RWPE2 (cell line): ENCODE measurements around the gene TNFSF12.

ENCODE experiments used
- ATAC-seq: fragments of 200-7000 bp; cut with Tn5 transposase; 3 replicates; pipeline ENCODE4 v1.9.1; 2021; ENCODE audit warnings: low read depth
- DNase-seq: peaks from one replicate; pipeline ENCODE4 v3.0.0-alpha.2; 2020; ENCODE audit warnings: low spot score
- H3K27ac ChIP-seq: fragments of 450-650 bp; 2 replicates; pipeline ENCODE4 v1.5.1; 2017; ENCODE audit warnings: mild to moderate bottlenecking; ENCODE audit not compliant: poor library complexity, severe bottlenecking
- H3K27me3 ChIP-seq: fragments of 250-450 bp; sonication (Bioruptor Pico); 2 replicates; pipeline ENCODE4 v1.5.1; 2021; ENCODE audit warnings: mild to moderate bottlenecking, moderate library complexity; ENCODE audit not compliant: insufficient read depth, poor library complexity, severe bottlenecking
- H3K36me3 ChIP-seq: fragments of 250-450 bp; sonication (Bioruptor Pico); 2 replicates; pipeline ENCODE4 v1.5.1; 2020; ENCODE audit warnings: low read depth, mild to moderate bottlenecking, moderate library complexity
- H3K4me1 ChIP-seq: fragments of 250-450 bp; sonication (Bioruptor Pico); 2 replicates; pipeline ENCODE4 v1.5.1; 2021; ENCODE audit warnings: mild to moderate bottlenecking, moderate library complexity; ENCODE audit not compliant: insufficient read depth, poor library complexity, severe bottlenecking
- H3K4me3 ChIP-seq: fragments of 250-450 bp; sonication (Bioruptor Pico); 2 replicates; pipeline ENCODE4 v1.5.1; 2021; ENCODE audit warnings: mild to moderate bottlenecking, moderate library complexity; ENCODE audit not compliant: severe bottlenecking
- H3K9me3 ChIP-seq: fragments of 250-450 bp; sonication (Bioruptor Pico); 2 replicates; pipeline ENCODE4 v1.5.1; 2021; ENCODE audit warnings: mild to moderate bottlenecking, moderate library complexity; ENCODE audit not compliant: severe bottlenecking
- CTCF ChIP-seq: fragments of 450-650 bp; IDR thresholded peaks from one replicate; pipeline ENCODE4 v1.5.1; 2017; ENCODE audit warnings: mild to moderate bottlenecking, moderate library complexity; ENCODE audit not compliant: poor library complexity, severe bottlenecking

The TNFSF12 gene

GRCh38 chr17:7589891-7590691, 41.2 kb downstream of the TNFSF12 start, which contains the start of gene SOX15:
SOX15 (minus strand) TSS chr17:7590094; CDS start chr17:7589676, 418 bp downstream.
- TF ChIP-seq CTCF: no peak
- Histone ChIP-seq H3K36me3 (peaks cover 66% of the 10 kb centered on the region), H3K27me3 (no peaks in the 10 kb centered on the region), H3K9me3 (no peaks in the 10 kb centered on the region), H3K4me1 (peaks cover 17% of the 10 kb centered on the region), H3K4me3 (peak within 1 kb of the TSS; percentile 66), H3K27ac (peak within 1 kb of the TSS; percentile 97)
- ATAC-seq (peak; percentile 43), DNase-seq (peak; percentile 85)

- no peak for TF ChIP-seq CTCF
- no peak overlapping the region for H3K4me3 ChIP-seq
- H3K27me3 ChIP-seq: no peaks in the 10 kb centered on the region
- ATAC-seq (peak; percentile 40), DNase-seq (no peak)
- peaks cover 17% of the 10 kb centered on the region for H3K4me1 ChIP-seq
- peak overlapping the region; percentile 97 for H3K27ac ChIP-seq
- peaks cover 70% of the 10 kb centered on the region for H3K36me3 ChIP-seq
- no peaks in the 10 kb centered on the region for H3K9me3 ChIP-seq
Measured at GRCh38 chr17:7590743-7591142, 41.9 kb downstream of the TNFSF12 start.

DNA sequence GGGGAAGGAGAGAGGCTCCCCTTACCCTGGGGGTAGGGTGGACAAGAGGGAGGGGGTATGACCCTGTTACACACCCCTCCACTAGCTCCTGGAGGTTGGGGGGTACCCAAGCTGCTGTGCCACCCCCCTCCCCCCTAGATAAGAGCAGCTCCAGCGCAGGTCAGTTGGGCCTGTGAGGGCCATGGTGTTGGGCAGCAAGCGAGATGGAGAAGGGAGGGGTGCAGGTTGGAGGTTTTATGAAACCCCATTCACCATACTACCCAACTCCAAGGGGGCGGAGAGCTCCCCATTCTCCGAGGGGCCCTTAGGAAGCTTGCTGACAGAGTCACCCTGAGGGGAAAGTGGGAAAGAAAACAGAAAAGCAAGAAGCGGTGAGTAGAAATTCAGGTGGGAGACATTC, 42.7 kb downstream of the TNFSF12 start:
- TF ChIP-seq CTCF: no peak
- Histone ChIP-seq H3K4me3 (no peak overlapping the region), H3K36me3 (peaks cover 71% of the 10 kb centered on the region), H3K27me3 (no peaks in the 10 kb centered on the region), H3K9me3 (no peaks in the 10 kb centered on the region), H3K27ac (peak overlapping the region; percentile 97), H3K4me1 (peaks cover 17% of the 10 kb centered on the region)
- ATAC-seq (no peak), DNase-seq (no peak)

GRCh38 chr17:7592422-7593021, 43.7 kb downstream of the TNFSF12 start:
- ATAC-seq: no peak

More at GRCh38 chr17:7592422-7593021, 43.7 kb downstream of the TNFSF12 start:
- H3K4me3 ChIP-seq: no peak overlapping the region
- H3K36me3 ChIP-seq: peaks cover 75% of the 10 kb centered on the region
- H3K27ac ChIP-seq: peak overlapping the region; percentile 97
- H3K9me3 ChIP-seq: no peaks in the 10 kb centered on the region
- H3K4me1 ChIP-seq: peaks cover 14% of the 10 kb centered on the region
- DNase-seq: no peak
- TF ChIP-seq CTCF: no peak
- no peaks in the 10 kb centered on the region for H3K27me3 ChIP-seq
